Measurements from ENCODE around the gene LPIN3. TPM values are rescaled to one million over a fixed set of nuclear protein-coding genes. Genes with fewer than 3 reads are reported as not detected.

Gene LPIN3
- total RNA-seq, 4 donors from 2014 or later, result 7.6 to 19.8 (median 10.7) TPM

DNA sequence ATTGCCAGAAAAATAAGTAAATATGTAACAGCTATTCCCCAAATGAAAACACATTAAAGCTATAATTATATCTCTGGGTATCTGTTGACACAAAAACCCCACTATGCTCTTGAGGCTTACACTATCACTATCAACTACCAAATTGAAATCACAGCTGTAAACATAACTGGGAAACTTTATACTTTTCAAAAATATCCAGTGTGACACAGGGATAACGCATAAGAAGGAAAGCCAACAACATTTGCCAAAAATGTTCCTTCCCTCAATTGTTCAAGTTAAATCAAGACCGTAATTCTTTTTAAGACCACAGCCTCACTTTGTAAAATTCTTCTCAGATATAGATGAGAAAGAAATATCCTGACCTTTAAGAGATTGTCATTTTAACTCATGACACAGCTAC is 26.2 kb upstream of the LPIN3 start:
- TF ChIP-seq POLR2A (IDR thresholded peaks at IDR 0.05; ENCODE audit: low read depth) (no peak), POLR2AphosphoS5 (IDR thresholded peaks at IDR 0.05) (no peak), EP300 (IDR thresholded peaks at IDR 0.05) (no peak)
- TF ChIP-seq, protein P1, sequence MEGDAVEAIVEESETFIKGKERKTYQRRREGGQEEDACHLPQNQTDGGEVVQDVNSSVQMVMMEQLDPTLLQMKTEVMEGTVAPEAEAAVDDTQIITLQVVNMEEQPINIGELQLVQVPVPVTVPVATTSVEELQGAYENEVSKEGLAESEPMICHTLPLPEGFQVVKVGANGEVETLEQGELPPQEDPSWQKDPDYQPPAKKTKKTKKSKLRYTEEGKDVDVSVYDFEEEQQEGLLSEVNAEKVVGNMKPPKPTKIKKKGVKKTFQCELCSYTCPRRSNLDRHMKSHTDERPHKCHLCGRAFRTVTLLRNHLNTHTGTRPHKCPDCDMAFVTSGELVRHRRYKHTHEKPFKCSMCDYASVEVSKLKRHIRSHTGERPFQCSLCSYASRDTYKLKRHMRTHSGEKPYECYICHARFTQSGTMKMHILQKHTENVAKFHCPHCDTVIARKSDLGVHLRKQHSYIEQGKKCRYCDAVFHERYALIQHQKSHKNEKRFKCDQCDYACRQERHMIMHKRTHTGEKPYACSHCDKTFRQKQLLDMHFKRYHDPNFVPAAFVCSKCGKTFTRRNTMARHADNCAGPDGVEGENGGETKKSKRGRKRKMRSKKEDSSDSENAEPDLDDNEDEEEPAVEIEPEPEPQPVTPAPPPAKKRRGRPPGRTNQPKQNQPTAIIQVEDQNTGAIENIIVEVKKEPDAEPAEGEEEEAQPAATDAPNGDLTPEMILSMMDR (IDR thresholded peaks at IDR 0.05), result no peak
- intact Hi-C loops (cut with DNase I), result no loop called here
- H3K27ac ChIP-seq (replicated peaks in 1 of 4), result peak overlapping the region; percentile 89 to 97 (median 95)
- no peaks in the 10 kb centered on the region for H3K9me3 ChIP-seq
- H3K4me1 ChIP-seq, result peaks cover 34 to 78% (median 70%) of the 10 kb centered on the region in 4 donors
- WGBS, result 55% methylated on average over 2 of the region's 2 CpGs
- H3K27me3 ChIP-seq, result no peaks in the 10 kb centered on the region
- DNase-seq (ENCODE audit: extremely low spot score), result no peak
- H3K4me3 ChIP-seq, result peak overlapping the region in 1 of 4 donors; percentile 89
- no peaks in the 10 kb centered on the region for H3K36me3 ChIP-seq

DNA sequence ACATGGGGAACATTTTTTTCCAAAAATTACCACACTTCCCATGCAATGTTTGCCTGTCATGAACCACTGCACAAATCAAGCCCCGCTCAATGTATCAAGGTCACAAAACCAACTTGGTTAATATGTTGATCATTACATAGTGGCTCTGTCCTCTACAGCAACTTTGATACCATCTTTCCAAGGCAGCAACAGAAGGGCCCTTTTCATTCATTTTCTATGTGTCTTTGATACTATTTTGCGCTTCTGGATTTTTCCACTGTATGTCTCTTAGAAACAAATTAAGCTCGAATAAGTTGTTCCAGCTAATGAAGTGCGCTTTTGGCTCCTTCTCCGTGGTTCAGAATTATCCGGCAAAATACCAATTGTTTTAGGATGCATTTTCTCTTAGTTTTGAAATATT is 24.6 kb upstream of the LPIN3 start:
- 57% methylated on average over 6 of the region's 6 CpGs for WGBS
- intact Hi-C loops (cut with DNase I), result loop anchor here (5.0 kb wide), 2 partner anchors 64 to 84 kb away; no protein-coding TSS in a partner anchor
- Histone ChIP-seq H3K4me1 (peaks cover 24 to 61% (median 55%) of the 10 kb centered on the region in 4 donors), H3K27me3 (no peaks in the 10 kb centered on the region), H3K27ac (replicated peaks in 1 of 4) (peak overlapping the region; percentile 89 to 97 (median 95)), H3K36me3 (no peaks in the 10 kb centered on the region), H3K4me3 (peak overlapping the region; percentile 76 to 89 (median 83)), H3K9me3 (no peaks in the 10 kb centered on the region)
- DNase-seq (ENCODE audit: extremely low spot score), result no peak
- TF ChIP-seq, protein P1 (IDR thresholded peaks at IDR 0.05), result no peak
- TF ChIP-seq EP300 (IDR thresholded peaks at IDR 0.05), result no peak
- TF ChIP-seq POLR2AphosphoS5 (IDR thresholded peaks at IDR 0.05), result no peak
- no peak for TF ChIP-seq POLR2A (IDR thresholded peaks at IDR 0.05; ENCODE audit: low read depth)

DNA sequence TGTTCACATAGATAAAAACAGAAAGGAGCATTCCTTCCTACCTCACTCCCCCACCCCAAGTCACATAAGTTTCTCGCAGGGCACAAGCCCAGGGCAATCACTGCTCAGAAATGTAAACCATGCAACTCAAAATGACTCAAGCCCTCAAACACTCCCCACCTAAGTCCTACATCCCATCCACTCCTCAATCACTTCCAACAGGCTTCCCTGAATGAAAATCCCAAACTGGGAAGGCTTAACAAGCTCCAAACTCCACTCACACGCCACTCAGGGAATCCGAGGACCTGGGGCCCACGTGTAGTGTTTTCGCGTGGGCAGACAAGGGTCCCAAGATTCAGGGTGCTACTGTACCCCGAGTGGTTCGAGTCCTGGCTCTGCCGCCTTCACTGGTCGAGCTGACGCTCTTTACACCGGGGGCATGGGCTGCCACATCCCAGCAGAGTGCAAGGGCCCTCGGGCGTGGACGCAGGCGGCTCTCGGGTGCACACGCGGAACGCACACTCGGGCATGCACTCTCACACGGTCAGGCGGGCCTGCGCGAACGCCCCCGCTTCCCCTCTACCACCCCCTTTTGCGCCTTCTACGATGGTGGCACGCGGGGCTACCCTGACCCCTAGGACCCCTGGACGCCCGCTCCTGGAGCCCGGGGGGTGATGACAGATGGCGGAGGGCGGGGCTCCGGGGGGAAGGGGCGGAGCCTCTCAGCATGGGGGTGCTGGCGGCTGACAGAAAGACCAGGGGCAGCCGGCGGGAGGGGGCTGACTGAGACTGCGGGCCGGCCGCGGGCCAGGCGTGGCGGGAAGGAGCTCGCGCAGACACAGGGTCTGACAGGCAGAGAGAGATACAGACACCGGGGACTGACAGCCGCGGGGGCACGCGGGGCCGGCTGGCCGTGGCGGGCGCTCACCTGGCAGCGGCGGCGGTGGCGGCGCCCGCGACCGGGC is 23.7 kb upstream of the LPIN3 start:
- Histone ChIP-seq H3K36me3 (no peaks in the 10 kb centered on the region), H3K27me3 (no peaks in the 10 kb centered on the region), H3K4me1 (peaks cover 24 to 54% (median 50%) of the 10 kb centered on the region in 4 donors), H3K4me3 (peak overlapping the region; percentile 76 to 89 (median 83)), H3K27ac (replicated peaks in 1 of 4) (peak overlapping the region; percentile 89 to 97 (median 95)), H3K9me3 (no peaks in the 10 kb centered on the region)
- peak; percentile 94 for DNase-seq (ENCODE audit: extremely low spot score)
- intact Hi-C loops (cut with DNase I), result loop anchor here (5.0 kb wide), 2 partner anchors 65 to 85 kb away; no protein-coding TSS in a partner anchor
- WGBS, result 2% methylated on average over 17 of the region's 66 CpGs
- TF ChIP-seq POLR2AphosphoS5 (IDR thresholded peaks at IDR 0.05) (peak; percentile 40 to 67), EP300 (IDR thresholded peaks at IDR 0.05) (no peak)

DNA sequence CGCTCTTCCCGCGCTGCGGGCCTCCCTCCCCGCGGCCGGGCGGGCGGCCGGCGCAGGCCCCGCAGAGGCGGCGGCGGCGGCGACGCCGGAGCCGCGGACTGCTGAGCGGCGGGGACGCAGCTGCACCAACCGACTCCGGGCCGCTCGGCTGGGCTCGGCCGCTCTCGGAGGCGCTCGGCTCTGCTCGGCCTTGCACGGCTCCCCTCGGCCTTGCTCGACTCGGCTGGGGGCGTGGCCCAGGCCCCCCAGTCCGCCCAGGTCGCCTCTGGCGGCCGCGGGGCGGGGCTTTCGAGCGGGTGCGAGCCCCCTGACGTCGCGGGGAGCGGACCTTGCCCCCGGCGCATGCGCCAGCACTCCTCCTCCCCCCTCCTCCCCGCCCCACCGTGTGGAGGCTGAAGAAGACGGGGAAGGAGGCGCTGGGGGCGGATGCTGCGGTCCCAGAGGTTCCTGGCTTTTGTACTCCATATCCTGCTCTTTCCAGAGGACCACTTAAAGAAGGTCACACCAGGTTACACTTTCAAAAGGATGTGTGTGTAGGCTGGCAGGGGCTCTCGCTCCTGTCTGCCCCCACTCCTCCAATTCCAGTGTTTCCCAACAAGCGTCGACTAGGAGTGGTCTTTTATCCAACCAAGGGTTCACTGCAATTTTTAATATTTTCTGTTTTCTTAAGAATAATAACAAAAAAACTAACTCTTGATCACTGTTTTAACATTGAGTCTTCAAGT is 22.9 kb upstream of the LPIN3 start, which contains the start of gene ZHX3:
TSS of gene ZHX3 (minus strand) at position 186 of the 725 bp plus-strand sequence. CDS start 112,815 bp downstream, outside the sequence.
- peak; percentile 97 for DNase-seq (ENCODE audit: extremely low spot score)
- H3K27ac ChIP-seq (replicated peaks in 1 of 4), result peak within 1 kb of the TSS; percentile 89 to 97 (median 95)
- WGBS, result under 1% methylated on average over 30 of the region's 64 CpGs
- no peaks in the 10 kb centered on the region for H3K9me3 ChIP-seq
- intact Hi-C loops (cut with DNase I), result loop anchor here (5.0 kb wide), 2 partner anchors 65 to 85 kb away; no protein-coding TSS in a partner anchor
- TF ChIP-seq POLR2AphosphoS5 (IDR thresholded peaks at IDR 0.05), result peak; percentile 94 to 95
- TF ChIP-seq, protein P1 (IDR thresholded peaks at IDR 0.05), result no peak
- peak within 1 kb of the TSS; percentile 76 to 89 (median 83) for H3K4me3 ChIP-seq
- peaks cover 24 to 46% (median 43%) of the 10 kb centered on the region in 4 donors for H3K4me1 ChIP-seq
- H3K27me3 ChIP-seq, result no peaks in the 10 kb centered on the region
- H3K36me3 ChIP-seq, result no peaks in the 10 kb centered on the region
